Cardiac septum (tissue), 1 donor: ENCODE data around the gene DCANP1. TPM values are rescaled to one million over a fixed set of nuclear protein-coding genes. Genes with fewer than 3 reads are reported as not detected.

Source experiments
- DNase-seq: peaks from one replicate; pipeline ENCODE4 v3.0.0-alpha.2; 2020; ENCODE audit warnings: low spot score
- intact Hi-C: fragments of 100-400 bp; cut with DNase I; formaldehyde crosslinking; loops from one replicate; pipeline ENCODE4 v1.14.0; 2022
- total RNA-seq: library from RNA; stranded (reverse); fragmentation: NEBNext Ultra II Directional; extraction: Animal tissue kit (Norgen Biotek cat#: 25700); gene quantifications from one replicate; pipeline ENCODE4 v1.2.1, GENCODE V29; 2021
- donor health status: DM: no; HTN: no; CAD: no.

The DCANP1 gene
- total RNA-seq, 1 donor from 2014 or later = not detected

DNA sequence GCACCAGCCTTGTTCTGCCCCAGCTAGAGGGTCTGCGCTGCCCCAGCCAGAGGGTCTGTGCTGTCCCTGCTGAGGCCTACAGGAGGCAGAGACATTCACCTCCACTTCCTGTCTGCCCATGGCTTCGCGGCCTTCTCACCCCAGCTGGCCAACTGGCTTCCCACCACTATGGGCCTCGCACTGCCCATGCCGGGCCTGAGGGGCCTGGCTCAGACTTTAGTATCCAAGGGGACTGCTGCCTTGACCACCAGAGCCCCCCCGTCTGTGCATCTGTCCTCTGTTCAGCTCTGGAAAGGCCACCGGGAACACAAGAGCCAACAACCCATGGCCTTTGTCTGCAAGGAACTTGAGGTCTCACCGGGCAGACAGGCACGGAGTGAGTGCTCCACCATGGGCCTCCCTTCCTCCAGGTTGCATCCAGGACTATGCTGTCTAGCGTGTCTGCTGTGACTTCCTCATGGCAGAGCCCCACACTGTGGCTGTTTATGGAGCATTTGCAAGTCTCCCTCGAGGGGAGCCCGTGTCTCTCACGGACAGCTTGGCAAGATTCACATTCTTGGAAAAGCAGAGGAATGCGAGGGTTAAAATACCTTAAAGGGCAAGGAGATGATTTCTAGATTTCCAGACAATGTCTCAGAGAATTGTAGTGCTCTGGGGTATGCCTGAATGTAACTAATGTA lies 1.7 kb downstream of the DCANP1 start:
- intact Hi-C loops = no loop called here
- DNase-seq = peak; percentile 68

- intact Hi-C loops = no loop called here
- DNase-seq = no peak
Measured at GRCh38 chr5:135444881-135445280, 2.3 kb downstream of the DCANP1 start.

- DNase-seq = peak; percentile 51
- intact Hi-C loops = no loop called here
Measured at GRCh38 chr5:135444360-135444759, 2.8 kb downstream of the DCANP1 start.

DNA sequence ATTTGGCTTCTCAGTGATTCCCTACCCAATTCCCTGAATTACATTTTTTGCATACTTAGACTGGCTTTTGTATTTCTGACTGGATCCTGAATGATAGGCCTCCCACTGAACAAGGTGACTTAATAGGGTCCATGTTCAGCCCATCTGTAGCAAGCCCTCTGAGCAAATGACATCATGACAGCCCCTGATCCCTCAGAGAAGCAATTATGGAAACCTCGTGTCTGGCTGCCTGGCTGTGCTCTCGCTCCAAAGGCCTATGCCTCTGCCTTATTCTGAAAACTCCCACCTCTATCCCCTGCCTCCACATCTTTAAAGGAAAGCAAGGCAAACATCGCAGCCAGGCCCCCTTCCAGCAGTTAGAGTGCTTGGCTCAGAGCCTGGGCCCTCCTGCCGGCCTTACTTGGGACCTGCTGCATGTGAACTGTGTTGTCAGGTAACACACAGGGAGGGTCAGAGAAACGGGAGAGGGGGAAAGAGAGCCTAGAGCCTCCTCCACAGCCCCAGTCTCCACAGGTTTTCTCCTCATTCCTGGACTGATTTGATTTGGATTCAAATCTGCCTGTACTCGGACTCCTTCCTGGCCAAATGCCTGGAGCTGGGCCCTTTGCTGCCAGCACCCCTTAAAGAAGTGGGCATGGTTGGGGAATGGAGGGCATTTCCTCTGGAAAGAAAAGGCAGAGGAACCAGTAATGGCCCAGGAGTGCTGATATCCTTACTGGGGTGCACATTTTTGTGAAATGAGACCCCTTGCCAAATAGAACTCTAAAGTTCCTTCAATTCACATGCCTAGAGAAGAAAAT lies 3.8 kb downstream of the DCANP1 start:
- intact Hi-C loops = no loop called here
- peak; percentile 47 for DNase-seq

DNA sequence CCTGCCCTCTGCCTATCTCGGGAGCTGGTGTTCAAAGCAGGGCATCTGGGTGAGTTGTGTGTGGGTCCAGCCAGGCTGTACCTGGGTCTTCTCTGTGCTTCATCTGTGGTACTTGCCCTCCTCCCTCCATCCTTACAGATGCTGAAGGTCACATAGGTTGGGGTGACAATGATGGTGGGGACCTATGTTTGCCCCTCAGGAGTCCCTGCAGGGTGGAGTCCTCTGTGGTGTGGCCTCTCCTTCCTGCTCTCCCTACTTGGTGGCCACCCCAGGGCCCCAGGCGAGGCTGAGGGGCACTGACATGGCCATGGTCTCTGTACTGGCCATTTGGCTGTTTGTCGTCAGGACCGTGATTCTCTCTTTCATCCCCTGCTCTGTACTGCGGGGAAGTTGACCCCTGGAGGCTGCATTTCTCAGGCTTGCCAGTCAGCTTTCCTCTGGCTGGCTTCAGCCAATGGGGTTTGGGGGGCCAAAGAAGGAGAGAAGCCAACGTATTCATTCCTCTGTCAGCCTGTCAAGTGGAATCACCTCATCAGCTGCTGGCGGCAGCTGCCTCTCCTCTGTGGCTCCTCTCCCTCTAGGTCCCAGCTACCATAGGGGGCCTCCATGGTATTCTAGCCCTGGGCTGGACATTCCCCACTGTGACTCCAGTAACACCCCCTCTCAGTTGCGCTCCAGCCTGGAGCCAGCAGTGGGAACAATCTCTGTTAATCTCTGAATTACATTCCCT lies 4.6 kb downstream of the DCANP1 start:
- intact Hi-C loops = no loop called here
- no peak for DNase-seq

DNA sequence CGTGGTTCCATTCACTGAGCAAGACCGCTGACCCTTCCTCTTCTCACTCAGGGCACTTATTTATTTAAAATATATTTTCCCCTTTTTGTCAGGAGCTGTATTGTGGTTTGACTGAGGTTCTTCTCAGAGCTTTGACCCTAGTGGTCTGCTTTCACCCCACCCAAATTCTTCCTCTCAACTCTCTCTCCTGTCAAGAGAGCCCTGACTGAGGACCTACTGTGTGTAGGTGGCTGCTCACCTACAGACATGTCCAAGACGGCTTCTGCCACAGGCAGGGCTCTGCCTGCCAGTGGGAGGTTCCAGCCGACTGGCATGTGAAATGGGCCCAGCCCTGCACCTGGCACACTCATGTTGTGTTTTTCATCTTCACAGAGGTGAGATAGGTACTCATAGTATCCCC lies 5.2 kb downstream of the DCANP1 start:
- no peak for DNase-seq
- intact Hi-C loops = no loop called here

DNA sequence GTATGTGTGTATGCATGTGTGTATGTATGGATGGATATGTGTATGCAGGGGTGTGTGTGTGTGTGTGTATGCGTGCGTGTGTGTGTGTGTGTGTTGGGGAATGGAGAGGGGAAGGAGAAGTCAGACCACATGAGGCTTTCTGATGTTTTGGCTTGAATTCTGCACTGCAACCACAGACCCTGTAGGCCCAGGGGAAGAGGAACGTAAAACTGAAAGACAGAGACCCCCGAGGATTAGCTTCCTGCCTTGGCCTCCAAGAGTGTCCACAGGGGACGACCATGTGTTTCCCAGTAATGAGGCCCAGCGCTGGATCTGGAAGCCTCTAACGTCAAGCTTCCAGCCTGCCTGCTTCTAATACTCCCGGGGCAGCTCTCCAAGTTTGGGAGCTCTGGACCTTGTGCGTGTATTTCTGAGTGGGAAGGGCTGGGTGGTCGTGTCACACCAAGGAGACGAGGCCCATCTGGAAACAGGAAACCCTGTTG lies 5.8 kb downstream of the DCANP1 start:
- DNase-seq = no peak
- intact Hi-C loops = no loop called here

- intact Hi-C loops = no loop called here
- DNase-seq = no peak
Measured at GRCh38 chr5:135440916-135441315, 6.2 kb downstream of the DCANP1 start.

- peak; percentile 64 for DNase-seq
- intact Hi-C loops = no loop called here
Measured at GRCh38 chr5:135439231-135440205, 7.6 kb downstream of the DCANP1 start.

DNA sequence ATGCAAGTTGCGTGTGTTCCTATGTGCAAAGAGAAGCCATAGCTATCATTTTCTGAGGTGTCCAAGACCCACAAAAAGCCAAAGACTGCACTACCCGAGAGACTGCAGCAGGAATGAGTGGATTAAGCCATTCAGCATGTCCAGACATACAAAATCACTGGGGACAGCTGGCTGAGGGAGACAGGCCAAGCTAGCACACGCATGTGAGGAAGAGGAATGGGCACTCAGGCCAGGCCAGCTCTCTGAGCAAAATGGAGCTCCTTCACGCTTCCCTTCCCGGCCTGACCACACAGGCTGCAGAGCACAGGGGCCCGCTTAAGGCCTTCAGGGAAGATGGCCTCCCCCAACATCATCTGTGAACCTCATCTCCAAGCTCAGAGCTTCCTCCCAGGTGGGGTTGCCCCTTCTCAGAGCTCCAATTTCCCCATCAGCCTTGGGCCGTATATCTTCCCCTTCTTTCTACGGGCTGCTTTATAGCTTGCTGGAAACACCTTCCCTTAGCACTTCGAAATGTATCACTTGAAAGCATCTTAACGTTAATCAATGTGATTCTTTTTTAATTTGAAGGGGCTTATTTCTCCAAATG lies 8.4 kb downstream of the DCANP1 start:
- intact Hi-C loops = no loop called here
- DNase-seq = peak; percentile 59

DNA sequence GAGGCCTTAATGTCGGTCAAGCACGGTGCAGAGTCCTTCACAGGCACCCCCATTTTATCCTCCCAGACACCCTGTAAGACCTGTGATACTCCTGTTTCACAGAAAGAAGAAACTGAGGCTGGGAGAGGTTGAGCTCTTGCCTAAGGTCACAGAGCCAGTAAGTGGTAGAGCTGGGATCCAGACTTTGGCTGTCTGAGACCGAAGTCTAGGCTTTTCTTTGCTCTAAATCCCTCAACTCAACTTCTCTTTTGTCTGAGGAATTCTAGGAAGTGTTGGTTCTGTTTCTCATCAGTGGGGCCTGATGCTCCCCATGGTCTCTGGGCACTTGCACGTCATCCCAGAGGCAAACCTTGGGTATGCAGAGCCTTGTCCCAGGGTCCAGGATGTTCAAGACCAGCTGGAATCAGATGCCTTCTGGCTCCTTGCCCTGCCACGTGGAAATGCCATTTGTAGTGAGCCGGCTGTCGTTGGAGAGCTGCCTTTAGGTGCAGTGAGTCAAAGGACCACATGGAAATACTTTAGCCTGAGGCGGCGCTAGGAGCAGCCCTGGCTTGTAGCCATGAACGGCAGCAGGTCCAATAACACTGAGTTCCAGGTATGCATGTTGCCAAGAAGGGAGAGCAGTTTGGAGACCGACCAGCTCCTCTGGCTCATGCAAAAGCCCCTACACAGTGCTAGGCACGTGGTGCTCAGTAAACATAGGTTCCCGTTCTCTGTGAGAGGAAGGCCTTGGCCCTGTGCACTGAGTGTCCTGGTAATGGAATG lies 9.2 kb downstream of the DCANP1 start:
- intact Hi-C loops = no loop called here
- no peak for DNase-seq

DNA sequence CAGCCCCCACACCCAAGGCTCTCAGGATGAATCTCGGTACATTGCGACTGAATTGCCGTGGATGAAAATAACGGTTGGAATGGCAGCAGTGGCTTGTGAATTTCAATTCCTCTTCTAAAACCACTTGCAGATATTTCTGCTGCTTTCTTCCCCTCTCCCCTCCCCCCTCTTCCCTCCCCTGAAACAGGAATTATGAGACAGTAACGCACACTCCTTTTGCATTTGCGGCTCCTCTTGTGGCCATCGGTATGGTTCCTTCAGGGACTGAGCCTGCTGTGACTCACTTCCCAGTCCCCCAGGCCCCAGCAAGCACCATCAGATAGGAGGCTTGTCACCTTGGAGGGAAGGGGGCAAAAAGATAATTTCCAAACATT lies 9.7 kb downstream of the DCANP1 start:
- no peak for DNase-seq
- intact Hi-C loops = no loop called here

- intact Hi-C loops = no loop called here
- no peak for DNase-seq
Measured at GRCh38 chr5:135436951-135437418, 10.2 kb downstream of the DCANP1 start.

DNA sequence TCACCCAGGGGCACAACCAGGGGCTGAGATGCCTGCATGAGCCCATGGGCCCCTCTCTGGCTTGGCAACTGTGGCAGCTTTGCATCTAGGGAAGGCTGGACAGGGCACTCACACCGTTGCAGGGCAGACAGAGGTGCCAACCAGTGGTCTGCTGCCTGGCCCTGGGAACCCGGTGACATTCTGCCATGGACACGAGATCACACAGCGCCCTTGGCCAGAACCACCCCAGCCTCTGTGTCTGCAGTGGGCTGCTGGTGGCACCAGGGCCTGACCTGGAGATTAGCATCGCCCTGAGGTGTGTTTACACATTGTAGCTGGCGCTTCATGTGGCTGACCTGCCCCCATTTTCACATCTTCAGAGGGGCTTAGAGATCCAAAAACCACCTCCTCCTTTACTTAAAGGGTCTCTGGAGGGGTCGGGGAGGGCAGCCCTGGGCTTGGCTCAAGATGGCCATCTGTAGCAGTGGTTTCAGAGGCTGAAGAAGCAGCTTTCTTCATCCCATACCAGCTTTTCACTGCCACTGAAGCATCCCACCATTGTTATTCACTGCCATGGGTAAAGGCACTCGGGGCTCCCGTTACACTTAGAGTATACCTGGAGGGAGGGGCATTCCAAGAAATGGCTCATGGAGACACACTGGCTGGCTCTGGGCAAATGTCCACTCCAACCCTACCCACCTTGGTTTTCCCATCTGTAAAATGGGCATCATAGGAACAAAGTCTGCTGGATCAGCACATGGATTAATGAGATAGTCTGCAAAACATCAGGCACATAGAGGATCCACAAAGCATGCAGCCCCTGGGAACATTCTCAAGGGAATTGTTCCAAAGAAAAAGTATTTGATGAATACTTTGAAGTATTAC lies 11.4 kb downstream of the DCANP1 start:
- intact Hi-C loops = no loop called here

DNA sequence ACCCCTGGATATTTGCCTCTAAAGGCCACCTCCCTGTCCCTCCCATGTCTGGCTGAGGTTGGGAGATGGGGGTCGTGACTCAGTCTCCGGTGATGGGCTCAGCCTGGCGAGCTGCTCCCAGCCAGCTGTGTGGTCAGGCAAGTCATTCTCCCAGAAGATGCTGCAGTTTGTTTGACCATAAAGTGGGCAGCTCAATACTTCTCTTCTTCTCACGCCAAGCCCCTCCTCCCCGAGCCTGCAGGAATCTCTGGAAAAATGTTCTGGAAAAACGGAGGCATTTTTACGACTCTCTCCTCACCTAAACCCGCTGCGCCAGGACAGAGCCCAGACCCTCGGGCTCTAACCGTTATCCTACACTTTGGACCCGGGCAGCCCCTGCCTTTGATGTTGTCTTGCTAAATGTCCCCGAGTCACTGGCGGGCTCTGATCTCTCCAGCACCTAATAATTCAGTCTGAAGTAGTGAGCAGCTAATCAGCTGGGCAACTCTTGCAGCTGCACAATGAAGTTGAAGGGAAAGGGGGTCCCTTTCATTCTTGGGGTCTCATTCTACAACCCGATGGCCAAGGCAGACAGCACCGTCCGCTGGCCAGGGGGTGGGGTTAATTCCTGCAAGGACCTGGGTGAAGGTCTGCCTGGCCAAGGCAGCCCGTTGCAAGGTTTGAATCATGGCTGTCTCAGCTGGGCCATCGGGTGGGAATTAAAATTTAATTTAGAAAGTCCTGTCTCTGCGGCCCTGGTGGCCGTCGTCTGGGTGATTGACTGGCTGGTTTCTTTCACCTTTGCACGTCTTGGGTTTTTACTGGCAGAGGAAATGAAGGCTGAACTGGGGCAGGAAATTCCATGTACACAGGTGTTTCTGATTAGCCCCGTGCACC lies 12.3 kb downstream of the DCANP1 start:
- no peak for DNase-seq
- intact Hi-C loops = no loop called here

More for the DNA sequence above, 11.4 kb downstream of the DCANP1 start:
- no peak for DNase-seq
